ENCODE data around the gene ZBTB7C.

The ZBTB7C gene

DNA sequence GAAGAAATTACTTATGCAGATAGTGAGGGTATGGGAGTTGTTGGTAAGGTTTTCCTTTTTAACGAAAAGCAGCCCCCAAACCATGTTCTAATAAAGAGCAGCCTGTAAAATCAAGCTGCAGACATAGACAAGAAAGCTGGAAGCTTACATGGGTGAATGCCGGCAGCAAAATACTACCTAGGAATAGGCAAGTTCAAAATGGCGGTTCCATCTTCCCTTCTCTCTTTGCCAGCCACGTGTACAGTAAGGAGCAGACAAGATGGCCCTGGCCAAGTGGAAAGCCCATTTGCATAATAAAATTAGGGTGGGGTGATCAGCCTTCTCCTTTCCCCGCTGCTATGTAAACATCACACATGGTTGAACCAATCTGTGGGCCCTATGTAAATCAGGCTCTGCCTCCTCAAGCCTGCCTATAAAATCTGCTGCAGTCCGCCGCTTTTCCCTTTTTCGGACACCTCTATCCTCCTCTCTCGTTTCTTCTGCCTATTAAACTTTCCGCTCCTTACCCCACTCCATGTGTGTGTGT lies 155.0 kb downstream of the ZBTB7C start:
- no peak overlapping the region for H3K4me3 ChIP-seq (replicated peaks; ENCODE audit: low read depth, low read length)
- TF ChIP-seq, protein P1, sequence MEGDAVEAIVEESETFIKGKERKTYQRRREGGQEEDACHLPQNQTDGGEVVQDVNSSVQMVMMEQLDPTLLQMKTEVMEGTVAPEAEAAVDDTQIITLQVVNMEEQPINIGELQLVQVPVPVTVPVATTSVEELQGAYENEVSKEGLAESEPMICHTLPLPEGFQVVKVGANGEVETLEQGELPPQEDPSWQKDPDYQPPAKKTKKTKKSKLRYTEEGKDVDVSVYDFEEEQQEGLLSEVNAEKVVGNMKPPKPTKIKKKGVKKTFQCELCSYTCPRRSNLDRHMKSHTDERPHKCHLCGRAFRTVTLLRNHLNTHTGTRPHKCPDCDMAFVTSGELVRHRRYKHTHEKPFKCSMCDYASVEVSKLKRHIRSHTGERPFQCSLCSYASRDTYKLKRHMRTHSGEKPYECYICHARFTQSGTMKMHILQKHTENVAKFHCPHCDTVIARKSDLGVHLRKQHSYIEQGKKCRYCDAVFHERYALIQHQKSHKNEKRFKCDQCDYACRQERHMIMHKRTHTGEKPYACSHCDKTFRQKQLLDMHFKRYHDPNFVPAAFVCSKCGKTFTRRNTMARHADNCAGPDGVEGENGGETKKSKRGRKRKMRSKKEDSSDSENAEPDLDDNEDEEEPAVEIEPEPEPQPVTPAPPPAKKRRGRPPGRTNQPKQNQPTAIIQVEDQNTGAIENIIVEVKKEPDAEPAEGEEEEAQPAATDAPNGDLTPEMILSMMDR (IDR thresholded peaks at IDR 0.05; ENCODE audit: low read length, missing control alignments): no peak
- DNase-seq (ENCODE audit: low read depth): no peak

DNA sequence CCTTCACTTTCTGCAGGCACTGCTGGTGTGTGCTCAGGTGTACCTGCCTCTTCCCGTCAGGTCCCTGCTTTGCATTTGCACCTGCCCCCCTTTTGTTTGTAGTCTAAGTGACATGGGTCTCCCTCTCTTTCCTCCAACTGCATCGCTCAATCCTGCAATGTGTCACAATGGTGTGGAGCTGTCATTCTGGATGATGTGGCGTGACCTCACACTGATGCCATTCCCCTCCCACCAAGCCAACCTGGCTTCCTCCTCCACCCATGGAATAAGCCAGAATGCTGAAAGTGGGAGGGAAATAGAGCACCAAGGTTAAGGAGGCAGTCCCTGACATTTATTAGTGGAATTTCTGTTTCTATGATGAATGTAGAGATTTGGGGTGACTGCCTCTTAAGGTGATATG lies 156.7 kb downstream of the ZBTB7C start:
- no peak overlapping the region for H3K4me3 ChIP-seq (replicated peaks; ENCODE audit: low read depth, low read length)
- TF ChIP-seq, protein P1 (IDR thresholded peaks at IDR 0.05; ENCODE audit: low read length, missing control alignments): no peak
- no peak for DNase-seq (ENCODE audit: low read depth)

DNA sequence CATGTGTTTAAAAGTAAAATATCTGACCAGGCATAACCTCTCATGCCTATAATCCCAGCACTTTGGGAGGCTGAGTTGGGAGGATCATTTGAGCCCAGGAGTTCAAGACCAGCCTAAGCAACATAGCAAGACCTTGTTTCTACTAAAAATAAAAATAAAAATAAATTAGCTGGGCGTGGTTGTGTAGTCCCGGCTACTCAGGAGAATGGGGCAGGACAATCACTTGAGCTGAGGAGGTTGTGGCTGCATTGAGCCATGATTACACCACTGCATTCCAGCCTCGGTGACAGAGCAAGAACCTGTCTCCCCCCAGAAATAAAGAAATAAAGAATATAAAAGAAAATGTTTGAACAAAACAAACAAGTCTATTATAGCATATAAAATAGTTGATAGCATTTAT lies 158.3 kb downstream of the ZBTB7C start:
- H3K4me3 ChIP-seq (replicated peaks; ENCODE audit: low read depth, low read length): no peak overlapping the region
- TF ChIP-seq, protein P1 (IDR thresholded peaks at IDR 0.05; ENCODE audit: low read length, missing control alignments): no peak
- DNase-seq (ENCODE audit: low read depth): no peak

DNA sequence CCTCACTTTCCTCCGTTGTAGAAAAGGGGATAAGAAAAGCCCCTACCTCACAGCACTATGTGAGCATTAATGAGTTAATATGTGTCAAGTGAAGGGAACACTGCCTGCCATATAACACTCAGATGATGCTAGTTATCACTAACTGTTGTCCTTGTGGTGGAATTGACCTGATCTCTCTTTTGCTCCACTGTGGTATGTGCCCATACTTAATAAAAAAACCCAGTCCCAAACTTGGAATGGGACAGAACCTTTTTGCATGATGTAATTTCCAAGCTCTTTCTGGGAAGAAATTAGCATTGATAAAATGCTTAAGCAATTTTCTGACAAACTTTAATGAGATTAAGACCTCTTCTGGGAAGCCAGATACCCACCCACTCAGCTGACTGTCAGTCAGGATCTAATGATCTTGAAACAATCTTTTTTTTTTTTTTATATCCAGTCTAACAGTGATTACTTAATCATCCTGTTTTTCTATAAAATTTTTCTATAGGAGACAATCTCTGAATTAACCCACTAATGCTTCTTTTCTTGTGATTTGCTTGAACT lies 158.7 kb downstream of the ZBTB7C start:
- DNase-seq (ENCODE audit: low read depth): no peak
- TF ChIP-seq, protein P1 (IDR thresholded peaks at IDR 0.05; ENCODE audit: low read length, missing control alignments): no peak
- H3K4me3 ChIP-seq (replicated peaks; ENCODE audit: low read depth, low read length): no peak overlapping the region

DNA sequence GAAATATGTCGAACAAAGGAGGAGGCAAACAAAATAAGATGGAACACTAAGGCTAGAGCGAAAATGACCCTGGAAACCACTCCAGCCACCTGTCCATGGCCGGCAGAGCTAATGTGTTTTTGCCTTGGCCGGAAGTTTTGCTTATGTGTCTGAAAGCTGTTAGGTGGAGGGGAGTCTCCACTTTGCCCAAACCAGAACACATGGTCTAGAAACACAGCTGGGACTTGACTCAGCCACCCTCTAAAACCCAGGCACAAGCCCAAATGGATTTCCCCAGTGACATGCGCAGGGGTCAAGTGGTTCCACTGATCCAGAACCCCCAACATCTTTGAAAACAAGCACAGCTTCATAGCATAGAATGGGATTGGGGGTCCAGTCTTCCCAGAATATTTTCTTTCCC lies 159.3 kb downstream of the ZBTB7C start:
- no peak overlapping the region for H3K4me3 ChIP-seq (replicated peaks; ENCODE audit: low read depth, low read length)
- TF ChIP-seq, protein P1 (IDR thresholded peaks at IDR 0.05; ENCODE audit: low read length, missing control alignments): no peak
- no peak for DNase-seq (ENCODE audit: low read depth)

DNA sequence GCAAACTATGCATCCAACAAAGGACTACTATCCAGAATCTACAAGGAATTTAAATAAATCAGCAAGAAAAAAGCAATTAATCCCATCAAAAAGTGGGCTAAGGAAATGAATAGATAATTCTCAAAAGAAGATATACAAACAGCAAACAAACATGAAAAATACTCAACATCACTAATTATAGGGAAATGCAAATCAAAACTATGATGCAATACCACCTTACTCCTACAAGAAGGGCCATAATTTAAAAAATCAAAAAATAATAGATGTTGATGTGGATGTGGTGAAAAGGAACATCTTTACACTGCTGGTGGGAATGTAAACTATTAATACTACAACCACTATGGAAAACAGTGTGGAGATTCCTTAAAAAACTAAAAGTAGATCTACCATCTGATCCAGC lies 164.7 kb downstream of the ZBTB7C start:
- DNase-seq (ENCODE audit: low read depth): no peak
- TF ChIP-seq, protein P1 (IDR thresholded peaks at IDR 0.05; ENCODE audit: low read length, missing control alignments): no peak
- H3K4me3 ChIP-seq (replicated peaks; ENCODE audit: low read depth, low read length): no peak overlapping the region

DNA sequence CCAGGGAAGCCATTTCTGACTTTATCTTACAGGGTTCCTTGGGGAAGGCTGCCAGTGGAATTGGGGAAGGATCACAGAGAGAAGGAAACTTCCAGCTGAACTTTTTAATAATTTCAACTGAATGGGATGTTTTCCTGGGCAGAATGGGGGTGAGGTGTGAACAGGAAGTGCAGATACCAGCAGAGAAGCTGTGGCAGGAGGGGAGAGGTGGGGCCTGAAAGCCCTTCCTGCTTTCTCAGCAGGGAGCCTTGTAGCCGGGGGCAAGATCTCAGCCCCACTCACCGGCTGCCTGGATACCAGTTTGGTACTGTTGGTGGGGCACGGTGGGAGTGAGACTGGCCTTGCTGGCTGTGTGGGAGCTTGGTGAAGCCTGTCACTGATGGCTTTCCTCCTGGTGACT lies 170.5 kb downstream of the ZBTB7C start:
- TF ChIP-seq, protein P1 (IDR thresholded peaks at IDR 0.05; ENCODE audit: low read length, missing control alignments): no peak
- DNase-seq (ENCODE audit: low read depth): no peak
- no peak overlapping the region for H3K4me3 ChIP-seq (replicated peaks; ENCODE audit: low read depth, low read length)

Data from fibroblast of pulmonary artery (primary cell).